Sigmoid colon (tissue), 7 donors: ENCODE data around the gene KLHL14. TPM values are rescaled to one million over a fixed set of nuclear protein-coding genes. Genes with fewer than 3 reads are reported as not detected.

Experiments used
- DNase-seq: peaks from one replicate; pipeline ENCODE4 v3.0.0-alpha.2; 2019
- H3K27ac ChIP-seq, 4 donors: fragments of 200-600 bp; sonication (generic); one replicate each; pipeline ENCODE4 v1.5.1; 2016 to 2019; ENCODE audit warnings: mild to moderate bottlenecking in 1 of 4
- H3K27me3 ChIP-seq, 3 donors: fragments of 200-600 bp; sonication (generic); one replicate each; pipeline ENCODE4 v1.5.1; 2019; ENCODE audit warnings: mild to moderate bottlenecking in 1 of 3
- H3K36me3 ChIP-seq, 4 donors: fragments of 200-600 bp; sonication (generic); one replicate each; pipeline ENCODE4 v1.5.1; 2016 to 2019
- H3K4me1 ChIP-seq, 4 donors: fragments of 200-600 bp; sonication (generic); one replicate each; pipeline ENCODE4 v1.5.1; 2017 to 2019
- H3K4me3 ChIP-seq, 4 donors: fragments of 200-600 bp; sonication (generic); one replicate each; pipeline ENCODE4 v1.5.1; 2017 to 2019; ENCODE audit warnings: mild to moderate bottlenecking in 2 of 4, moderate library complexity in 1 of 4
- H3K9me3 ChIP-seq, 4 donors: fragments of 200-600 bp in 3 of 4; sonication (generic) in 3 of 4; one replicate each; pipeline versions ENCODE4 v1.5.1 to v1.6.1; 2013 to 2019
- CTCF ChIP-seq, 4 experiments: fragments of 450-650 bp in 3 of 4; fragments of 200-600 bp in 1 of 4; IDR thresholded peaks; one replicate each; pipeline ENCODE4 v1.5.1; 2016 to 2019; ENCODE audit warnings: antibody characterized with exemption in 4 of 4, mild to moderate bottlenecking in 3 of 4, moderate library complexity in 2 of 4
- EP300 ChIP-seq, 4 donors: sonication (generic); formaldehyde crosslinking; IDR thresholded peaks; one replicate each; pipeline ENCODE4 v1.6.1; 2017; ENCODE audit warnings: antibody characterized with exemption in 4 of 4
- POLR2A ChIP-seq, 2 donors: fragments of 450-650 bp; IDR thresholded peaks; one replicate each; pipeline ENCODE4 v1.6.1; 2016; ENCODE audit warnings: antibody characterized with exemption in 2 of 2, mild to moderate bottlenecking in 2 of 2, moderate library complexity in 2 of 2
- POLR2AphosphoS5 ChIP-seq, 4 donors: sonication (generic); formaldehyde crosslinking; IDR thresholded peaks; one replicate each; pipeline ENCODE4 v1.6.1; 2017; ENCODE audit warnings: antibody characterized with exemption in 4 of 4
- WGBS, 2 donors: extraction: QIAGEN DNeasy Blood & Tissue Kit; methylation state at CpG; one replicate each; pipeline ENCODE4 v1.1.7; 2013; 5-methylcytosine and 5-hydroxymethylcytosine counted together
- intact Hi-C: fragments of 100-400 bp; cut with DNase I; formaldehyde crosslinking; loops from one replicate; pipeline ENCODE4 v1.15.1; 2023
- polyA plus RNA-seq, 3 donors: library from polyadenylated mRNA; stranded (reverse); fragments of 200-250 nt; gene quantifications; one replicate each; pipeline ENCODE4 v1.2.3, GENCODE V29; 2013
- total RNA-seq, 4 donors: library from RNA; depleted of rRNA; stranded (reverse); fragments of >200 nt; gene quantifications; one replicate each; pipeline ENCODE4 v1.1.0, GENCODE V29; 2016
- donor health status: healthy with polysubstance abuse.
- donor health status: Bipolar disorder and iron deficiency.
- donor health status: healthy.

Gene KLHL14
- total and polyA plus RNA-seq, 7 donors, result under 0.01 to 2.9 (median 0.52) TPM; not detected in 1

- H3K27ac ChIP-seq, result no peak overlapping the region
- TF ChIP-seq CTCF (IDR thresholded peaks at IDR 0.05), result no peak
- no peak for TF ChIP-seq EP300 (IDR thresholded peaks at IDR 0.05)
- TF ChIP-seq POLR2A (IDR thresholded peaks at IDR 0.05), result no peak
- no peak for TF ChIP-seq POLR2AphosphoS5 (IDR thresholded peaks at IDR 0.05)
- intact Hi-C loops, result no loop called here
- H3K36me3 ChIP-seq, result no peaks in the 10 kb centered on the region
- no peaks in the 10 kb centered on the region for H3K4me1 ChIP-seq
- WGBS, 2 donors, result 86 to 90% methylated on average over 5 of the region's 5 CpGs
- no peaks in the 10 kb centered on the region for H3K27me3 ChIP-seq
- no peak for DNase-seq
- no peak overlapping the region for H3K4me3 ChIP-seq
- no peaks in the 10 kb centered on the region for H3K9me3 ChIP-seq
Observed at GRCh38 chr18:32805354-32805753, 32.5 kb upstream of the KLHL14 start.

DNA sequence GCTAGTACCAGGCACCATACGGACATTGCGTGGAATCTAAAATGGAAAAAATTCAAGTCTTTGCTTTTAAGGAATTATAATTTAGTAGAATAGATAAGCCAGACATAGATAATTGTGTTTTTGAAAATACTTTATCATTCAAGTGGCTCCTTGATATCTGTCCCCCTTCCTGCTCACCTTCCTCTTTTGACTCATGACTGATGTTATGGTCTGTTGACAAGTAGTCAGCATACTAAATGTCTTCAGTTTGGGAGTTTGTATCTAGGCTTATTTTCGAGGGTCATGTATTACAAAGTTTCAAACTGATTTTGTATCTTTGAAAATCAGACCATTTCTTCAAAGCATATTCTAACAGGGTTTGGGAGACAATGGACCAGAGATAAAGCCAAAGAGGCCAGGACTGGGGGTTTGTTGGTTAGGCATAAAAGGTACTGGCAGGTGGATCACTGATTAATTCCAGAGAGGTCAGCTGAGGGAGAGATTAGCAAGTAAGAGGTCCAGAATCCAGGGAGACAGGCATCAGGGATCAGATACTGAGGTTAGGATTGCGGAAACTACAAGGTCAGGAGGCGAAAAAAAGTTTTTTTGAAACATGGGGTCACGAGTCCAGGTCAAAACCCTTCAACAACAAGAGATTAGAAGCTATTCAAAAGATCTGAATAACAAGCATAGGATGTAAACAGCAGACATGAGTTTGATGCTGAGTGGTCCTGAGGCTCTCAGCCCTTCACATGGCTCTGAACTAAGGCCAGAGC lies 31.5 kb upstream of the KLHL14 start:
- no peaks in the 10 kb centered on the region for H3K9me3 ChIP-seq
- 80 to 83% methylated on average over 6 of the region's 6 CpGs for whole genome bisulfite sequencing, 2 donors
- intact Hi-C loops, result no loop called here
- no peaks in the 10 kb centered on the region for H3K27me3 ChIP-seq
- DNase-seq, result no peak
- H3K27ac ChIP-seq, result no peak overlapping the region
- H3K4me3 ChIP-seq, result no peak overlapping the region
- TF ChIP-seq EP300 (IDR thresholded peaks at IDR 0.05), result no peak
- no peak for TF ChIP-seq POLR2A (IDR thresholded peaks at IDR 0.05)
- TF ChIP-seq POLR2AphosphoS5 (IDR thresholded peaks at IDR 0.05), result no peak
- TF ChIP-seq CTCF (IDR thresholded peaks at IDR 0.05), result no peak
- H3K36me3 ChIP-seq, result no peaks in the 10 kb centered on the region
- H3K4me1 ChIP-seq, result no peaks in the 10 kb centered on the region

DNA sequence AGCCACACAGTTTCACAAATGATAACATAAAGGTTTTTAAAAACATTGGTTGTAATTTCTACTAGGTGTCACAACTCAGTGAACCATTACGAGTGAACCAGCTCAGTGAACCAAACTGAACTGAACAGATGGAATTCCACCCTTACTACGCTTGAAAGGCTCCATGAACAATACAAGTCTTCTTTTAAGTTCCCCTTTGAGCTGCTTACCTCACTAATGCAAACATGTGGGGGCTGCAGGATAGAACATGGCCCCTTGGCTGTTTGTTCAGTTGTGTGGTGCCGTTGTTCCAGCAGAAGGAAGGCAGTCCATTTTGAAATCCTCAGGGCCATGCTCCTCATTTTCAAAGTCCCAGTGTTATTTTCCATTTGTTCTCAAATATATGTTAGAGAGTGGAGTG lies 30.7 kb upstream of the KLHL14 start:
- no peak for TF ChIP-seq POLR2AphosphoS5 (IDR thresholded peaks at IDR 0.05)
- no peak for TF ChIP-seq CTCF (IDR thresholded peaks at IDR 0.05)
- TF ChIP-seq POLR2A (IDR thresholded peaks at IDR 0.05), result no peak
- no peak for TF ChIP-seq EP300 (IDR thresholded peaks at IDR 0.05)
- intact Hi-C loops, result no loop called here
- Histone ChIP-seq H3K27ac (no peak overlapping the region), H3K27me3 (no peaks in the 10 kb centered on the region), H3K4me1 (no peaks in the 10 kb centered on the region), H3K9me3 (no peaks in the 10 kb centered on the region), H3K36me3 (no peaks in the 10 kb centered on the region), H3K4me3 (no peak overlapping the region)
- 61 to 80% methylated on average over 3 of the region's 3 CpGs for WGBS, 2 donors
- no peak for DNase-seq

DNA sequence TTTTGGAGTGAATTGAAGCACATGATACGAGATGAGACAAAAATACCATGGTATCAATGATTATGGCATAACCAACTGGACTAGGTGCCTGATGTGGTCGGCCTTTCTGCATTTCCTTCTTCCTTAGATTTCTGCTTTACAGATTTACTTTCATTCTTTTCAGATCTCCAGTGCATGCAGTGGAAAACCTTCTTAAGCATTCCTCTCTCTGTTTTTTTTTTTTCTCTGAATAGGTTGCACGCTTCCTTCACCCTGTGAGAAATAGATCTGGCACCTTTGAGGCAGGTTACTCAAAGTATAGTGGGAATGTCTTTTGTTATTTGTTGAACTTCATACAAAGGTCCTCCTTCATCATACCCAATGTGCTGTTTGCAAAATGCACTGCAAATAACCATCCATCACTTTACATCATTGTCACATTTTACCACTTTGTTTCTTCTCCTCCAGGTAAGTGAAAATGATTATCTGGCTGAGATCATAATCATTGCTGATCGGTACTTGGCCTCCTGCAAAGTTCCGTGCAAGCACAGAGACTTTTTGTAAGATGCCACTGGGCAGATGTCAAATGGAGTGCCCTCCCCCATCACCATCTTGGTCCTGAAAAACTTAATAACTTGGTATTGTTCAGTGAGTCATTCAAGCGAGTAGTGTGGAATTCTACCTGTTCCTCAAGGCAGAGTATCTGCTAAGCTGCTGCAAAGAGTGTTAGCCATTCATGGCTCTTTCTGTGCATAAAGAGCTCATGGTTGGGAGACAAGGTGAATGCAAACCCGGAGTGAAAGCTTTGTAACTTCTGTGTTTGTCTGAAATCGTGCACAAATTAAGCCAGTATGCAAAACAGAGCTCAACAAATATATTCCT lies 30.0 kb upstream of the KLHL14 start:
- TF ChIP-seq POLR2A (IDR thresholded peaks at IDR 0.05) (no peak), EP300 (IDR thresholded peaks at IDR 0.05) (no peak), POLR2AphosphoS5 (IDR thresholded peaks at IDR 0.05) (no peak), CTCF (IDR thresholded peaks at IDR 0.05) (no peak)
- peaks cover 0 to 3% (median 0%) of the 10 kb centered on the region in 4 donors for H3K9me3 ChIP-seq
- intact Hi-C loops, result no loop called here
- 67 to 69% methylated on average over 8 of the region's 8 CpGs for WGBS, 2 donors
- H3K4me1 ChIP-seq, result no peaks in the 10 kb centered on the region
- H3K4me3 ChIP-seq, result no peak overlapping the region
- no peaks in the 10 kb centered on the region for H3K36me3 ChIP-seq
- no peak for DNase-seq
- H3K27ac ChIP-seq, result no peak overlapping the region
- no peaks in the 10 kb centered on the region for H3K27me3 ChIP-seq
